HCT116 (cell line): Measurements from ENCODE around the gene ZNF497.

Source experiments
- ATF3 ChIP-seq: IDR thresholded peaks from 2 replicates; pipeline ENCODE4 v1.6.1; 2012
- CEBPB ChIP-seq: IDR thresholded peaks from 2 replicates; pipeline ENCODE4 v1.6.1; 2012; ENCODE audit warnings: low read depth
- CTCF ChIP-seq, 3 experiments: fragments of 200-600 bp in 1 of 3; sonication (generic) in 1 of 3; IDR thresholded peaks in 2 of 3; conservative IDR thresholded peaks in 1 of 3; 2 replicates each; pipeline ENCODE4 v1.5.1; 2012 to 2017; ENCODE audit warnings: low read depth in 2 of 3, low read length in 2 of 3, antibody characterized with exemption in 1 of 3, borderline replicate concordance in 1 of 3, control low read depth in 1 of 3, mild to moderate bottlenecking in 1 of 3, mixed read lengths in 1 of 3, mixed run types in 1 of 3, moderate library complexity in 1 of 3; ENCODE audit not compliant: insufficient read depth in 1 of 3
- EZH2phosphoT487 ChIP-seq: fragments of 200-600 bp; IDR thresholded peaks from 2 replicates; pipeline ENCODE4 v1.6.1; 2018; ENCODE audit warnings: antibody characterized with exemption, borderline replicate concordance
- MAX ChIP-seq: IDR thresholded peaks from 2 replicates; pipeline ENCODE4 v1.6.1; 2012
- POLR2AphosphoS5 ChIP-seq: IDR thresholded peaks from 2 replicates; pipeline ENCODE4 v1.6.1; 2011; ENCODE audit warnings: mild to moderate bottlenecking, low read depth, low read length, moderate library complexity
- RAD21 ChIP-seq: IDR thresholded peaks from 2 replicates; pipeline ENCODE4 v1.6.1; 2012; ENCODE audit warnings: low read depth, mild to moderate bottlenecking
- SIN3A ChIP-seq: IDR thresholded peaks from 2 replicates; pipeline ENCODE4 v1.6.1; 2012; ENCODE audit warnings: low read depth
- ZFX ChIP-seq: fragments of 450-650 bp; IDR thresholded peaks from 2 replicates; pipeline ENCODE4 v1.6.1; 2017

GRCh38 chr19:58374200-58374599 lies 11.6 kb upstream of the ZNF497 start:
- TF ChIP-seq CTCF (IDR thresholded peaks at IDR 0.05 in 2 of 3, conservative IDR thresholded peaks at IDR 0.05 in 1 of 3; ENCODE audit: borderline replicate concordance in 1 of 3, insufficient read depth in 1 of 3, low read depth in 2 of 3, low read length in 2 of 3): no peak
- TF ChIP-seq EZH2phosphoT487: no peak
- no peak for TF ChIP-seq RAD21
- no peak for TF ChIP-seq POLR2AphosphoS5
- no peak for TF ChIP-seq MAX
- TF ChIP-seq SIN3A: no peak
- no peak for TF ChIP-seq ATF3
- no peak for TF ChIP-seq ZFX
- no peak for TF ChIP-seq CEBPB
